Ishikawa (cell line): ENCODE measurements around the gene ACLY.

ENCODE experiments used
- EP300 ChIP-seq: IDR thresholded peaks from 2 replicates; pipeline ENCODE4 v1.6.1; 2012; ENCODE audit warnings: borderline replicate concordance
- TF ChIP-seq, protein P1 (sequence below): IDR thresholded peaks from 2 replicates; pipeline ENCODE4 v1.6.1; 2012; ENCODE audit warnings: low read depth, mild to moderate bottlenecking

DNA sequence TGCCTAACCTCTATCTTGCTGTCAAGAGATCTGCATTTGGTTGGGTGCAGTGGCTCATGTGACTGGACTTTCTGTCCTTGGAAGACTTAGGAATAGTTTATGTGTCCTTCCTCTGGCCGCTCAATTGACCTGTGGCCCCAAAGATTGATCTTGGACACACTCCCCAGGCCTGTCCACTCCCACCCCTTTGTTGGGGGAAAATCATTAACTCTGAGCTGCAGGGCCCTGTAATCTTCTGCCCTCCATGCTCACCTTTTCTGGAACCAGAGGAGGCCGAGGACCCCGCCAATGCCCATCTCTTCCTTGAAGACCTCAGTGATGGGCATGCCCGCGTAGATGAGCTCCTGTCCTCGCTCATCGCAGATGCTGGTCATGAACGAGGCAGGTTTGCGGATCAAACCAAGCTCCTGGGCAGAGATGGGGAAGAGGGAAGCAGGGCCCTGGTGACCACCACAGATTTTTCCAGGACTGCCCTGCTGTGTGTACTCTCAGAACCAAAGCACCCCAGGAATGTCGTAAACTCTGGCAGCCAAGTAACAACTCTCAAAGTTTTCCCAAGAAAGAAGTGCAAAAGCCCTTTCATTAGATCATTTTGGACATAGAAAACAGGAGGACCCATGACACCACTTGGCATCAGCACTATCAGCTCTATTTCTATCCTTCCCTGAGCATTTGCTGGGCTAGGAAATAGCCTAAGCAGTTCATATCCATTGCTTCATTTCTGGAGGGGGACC is 45.0 kb downstream of the ACLY start:
- TF ChIP-seq, protein P1, sequence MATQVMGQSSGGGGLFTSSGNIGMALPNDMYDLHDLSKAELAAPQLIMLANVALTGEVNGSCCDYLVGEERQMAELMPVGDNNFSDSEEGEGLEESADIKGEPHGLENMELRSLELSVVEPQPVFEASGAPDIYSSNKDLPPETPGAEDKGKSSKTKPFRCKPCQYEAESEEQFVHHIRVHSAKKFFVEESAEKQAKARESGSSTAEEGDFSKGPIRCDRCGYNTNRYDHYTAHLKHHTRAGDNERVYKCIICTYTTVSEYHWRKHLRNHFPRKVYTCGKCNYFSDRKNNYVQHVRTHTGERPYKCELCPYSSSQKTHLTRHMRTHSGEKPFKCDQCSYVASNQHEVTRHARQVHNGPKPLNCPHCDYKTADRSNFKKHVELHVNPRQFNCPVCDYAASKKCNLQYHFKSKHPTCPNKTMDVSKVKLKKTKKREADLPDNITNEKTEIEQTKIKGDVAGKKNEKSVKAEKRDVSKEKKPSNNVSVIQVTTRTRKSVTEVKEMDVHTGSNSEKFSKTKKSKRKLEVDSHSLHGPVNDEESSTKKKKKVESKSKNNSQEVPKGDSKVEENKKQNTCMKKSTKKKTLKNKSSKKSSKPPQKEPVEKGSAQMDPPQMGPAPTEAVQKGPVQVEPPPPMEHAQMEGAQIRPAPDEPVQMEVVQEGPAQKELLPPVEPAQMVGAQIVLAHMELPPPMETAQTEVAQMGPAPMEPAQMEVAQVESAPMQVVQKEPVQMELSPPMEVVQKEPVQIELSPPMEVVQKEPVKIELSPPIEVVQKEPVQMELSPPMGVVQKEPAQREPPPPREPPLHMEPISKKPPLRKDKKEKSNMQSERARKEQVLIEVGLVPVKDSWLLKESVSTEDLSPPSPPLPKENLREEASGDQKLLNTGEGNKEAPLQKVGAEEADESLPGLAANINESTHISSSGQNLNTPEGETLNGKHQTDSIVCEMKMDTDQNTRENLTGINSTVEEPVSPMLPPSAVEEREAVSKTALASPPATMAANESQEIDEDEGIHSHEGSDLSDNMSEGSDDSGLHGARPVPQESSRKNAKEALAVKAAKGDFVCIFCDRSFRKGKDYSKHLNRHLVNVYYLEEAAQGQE, result no peak
- TF ChIP-seq EP300, result no peak
